Colonic mucosa (tissue), 4 donors: ENCODE measurements around the gene JAK3. TPM values are rescaled to one million over a fixed set of nuclear protein-coding genes. Genes with fewer than 3 reads are reported as not detected.
"Not testable (repeated sequence)": the region's sequence is repeated elsewhere in the genome, so short reads cannot be mapped to it uniquely, and the experiment has no call there.

ENCODE experiments used
- DNase-seq: peaks from one replicate; pipeline ENCODE4 v3.0.0-alpha.2; 2020
- H3K27ac ChIP-seq: fragments of 200-600 bp; one replicate; pipeline ENCODE4 v1.8.0; 2021
- H3K27me3 ChIP-seq: fragments of 200-600 bp; one replicate; pipeline ENCODE4 v1.8.0; 2021
- H3K36me3 ChIP-seq: fragments of 200-600 bp; one replicate; pipeline ENCODE4 v1.8.0; 2021
- H3K4me1 ChIP-seq: fragments of 200-600 bp; one replicate; pipeline ENCODE4 v1.8.0; 2021; ENCODE audit warnings: mild to moderate bottlenecking
- H3K4me3 ChIP-seq: fragments of 200-600 bp; one replicate; pipeline ENCODE4 v1.8.0; 2021
- H3K9ac ChIP-seq, 2 donors: one replicate each; pipeline ENCODE4 v1.7.0; 2013; ENCODE audit warnings: control low read depth in 2 of 2, low read depth in 2 of 2, low read length in 2 of 2
- H3K9me3 ChIP-seq: fragments of 200-600 bp; one replicate; pipeline ENCODE4 v1.8.0; 2021
- CTCF ChIP-seq: fragments of 200-600 bp; IDR thresholded peaks from one replicate; pipeline ENCODE4 v1.8.0; 2022; ENCODE audit warnings: antibody characterized with exemption, mild to moderate bottlenecking
- intact Hi-C: fragments of 100-400 bp; cut with DNase I; formaldehyde crosslinking; loops from one replicate; pipeline ENCODE4 v1.14.1; 2022
- total RNA-seq, 2 donors: library from RNA; stranded (reverse); fragmentation: NEBNext Ultra II Directional in 1 of 2; extraction: Animal tissue kit (Norgen Biotek cat#: 25700) in 1 of 2; gene quantifications; one replicate each; pipeline ENCODE4 v1.2.1, GENCODE V29; 2021
- donor health status: healthy.
- donor health status: DM: no; HTN: no; CAD: no.
- donor health status: DM: no; HTN: no; CAD: no.

The JAK3 gene
- total RNA-seq, 2 donors from 2014 or later: 3.1 to 4.0 TPM

GRCh38 chr19:17787274-17787913, 60.4 kb downstream of the JAK3 start:
- Histone ChIP-seq H3K4me1 (peaks cover 5% of the 10 kb centered on the region), H3K9ac (no peak overlapping the region), H3K9me3 (no peaks in the 10 kb centered on the region), H3K27ac (no peak overlapping the region), H3K4me3 (no peak overlapping the region), H3K27me3 (no peaks in the 10 kb centered on the region), H3K36me3 (no peaks in the 10 kb centered on the region)
- DNase-seq: no peak
- no peak for TF ChIP-seq CTCF
- intact Hi-C loops: no loop called here

DNA sequence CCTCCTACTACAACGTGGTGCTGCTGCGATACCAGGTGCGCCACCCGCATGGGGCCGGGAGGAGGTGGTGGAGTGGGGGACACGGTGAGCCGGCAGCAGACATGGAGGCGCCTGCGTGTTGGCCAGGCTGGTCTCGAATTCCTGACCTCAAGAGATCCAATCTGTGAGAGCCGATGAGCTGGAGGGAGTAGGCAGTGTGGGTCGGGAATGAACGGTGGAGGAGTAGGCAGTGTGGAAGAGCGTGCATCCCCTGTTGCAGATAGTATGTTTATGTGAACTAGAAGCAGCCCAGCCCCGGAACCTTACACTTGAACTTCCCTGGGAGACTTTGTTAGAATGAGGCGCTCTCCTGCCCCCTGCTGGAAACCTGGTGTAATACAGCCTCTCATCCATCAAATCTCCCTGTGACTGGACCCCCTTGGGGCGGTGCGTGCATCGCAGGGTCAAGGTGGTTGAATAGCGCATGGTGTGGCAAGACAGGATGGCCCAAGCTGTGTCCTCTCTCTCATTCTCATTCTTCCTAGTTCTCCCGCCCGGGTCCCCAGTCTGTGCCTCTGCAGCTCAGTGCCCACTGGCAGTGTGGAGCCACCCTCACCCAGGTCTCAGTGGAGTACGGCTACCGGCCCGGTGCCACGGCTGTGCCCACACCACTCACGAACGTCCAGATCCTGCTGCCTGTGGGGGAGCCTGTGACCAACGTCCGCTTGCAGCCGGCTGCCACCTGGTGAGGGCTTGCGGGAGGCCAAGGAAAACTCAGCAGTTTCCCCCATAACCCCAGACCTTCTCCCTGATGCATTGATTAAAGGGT, 63.4 kb downstream of the JAK3 start:
- no peaks in the 10 kb centered on the region for H3K27me3 ChIP-seq
- peak; percentile 80 for DNase-seq
- no peaks in the 10 kb centered on the region for H3K9me3 ChIP-seq
- H3K36me3 ChIP-seq: no peaks in the 10 kb centered on the region
- no peak overlapping the region for H3K9ac ChIP-seq
- intact Hi-C loops: no loop called here
- no peak overlapping the region for H3K4me3 ChIP-seq
- H3K4me1 ChIP-seq: no peaks in the 10 kb centered on the region
- peak; percentile 69 for TF ChIP-seq CTCF
- H3K27ac ChIP-seq: no peak overlapping the region

- H3K9me3 ChIP-seq, DNase-seq, H3K4me3 ChIP-seq, H3K4me1 ChIP-seq, H3K9ac ChIP-seq, H3K27ac ChIP-seq, intact Hi-C loops, H3K36me3 ChIP-seq, H3K27me3 ChIP-seq: not testable (repeated sequence)
Measured at GRCh38 chr19:17783721-17784120, 64.1 kb downstream of the JAK3 start.

- Histone ChIP-seq H3K27ac (no peak overlapping the region), H3K4me3 (no peak overlapping the region), H3K9me3 (no peaks in the 10 kb centered on the region), H3K4me1 (no peaks in the 10 kb centered on the region), H3K9ac (no peak overlapping the region), H3K27me3 (no peaks in the 10 kb centered on the region), H3K36me3 (no peaks in the 10 kb centered on the region)
- no peak for DNase-seq
- no peak for TF ChIP-seq CTCF
- intact Hi-C loops: no loop called here
Measured at GRCh38 chr19:17780781-17781180, 67.0 kb downstream of the JAK3 start.

GRCh38 chr19:17778968-17779929, 68.5 kb downstream of the JAK3 start:
- no peaks in the 10 kb centered on the region for H3K4me1 ChIP-seq
- TF ChIP-seq CTCF: no peak
- no peaks in the 10 kb centered on the region for H3K36me3 ChIP-seq
- H3K9ac ChIP-seq: peak overlapping the region in 1 of 2 donors; percentile 12
- peak overlapping the region; percentile 24 for H3K4me3 ChIP-seq
- H3K27ac ChIP-seq: no peak overlapping the region
- no peaks in the 10 kb centered on the region for H3K27me3 ChIP-seq
- H3K9me3 ChIP-seq: no peaks in the 10 kb centered on the region
- intact Hi-C loops: no loop called here
- peak; percentile 76 for DNase-seq
